GM21526 (cell line): ENCODE data around the gene CASP8AP2.
"Not testable (repeated sequence)": the region's sequence is repeated elsewhere in the genome, so short reads cannot be mapped to it uniquely, and the experiment has no call there.

Experiments used
- ATAC-seq: cut with Tn5 transposase; IDR thresholded peaks from one replicate; pipeline ENCODE4 v1.9.1; 2021; ENCODE audit warnings: moderate library complexity; ENCODE audit not compliant: unreplicated experiment, low FRiP score

The CASP8AP2 gene

DNA sequence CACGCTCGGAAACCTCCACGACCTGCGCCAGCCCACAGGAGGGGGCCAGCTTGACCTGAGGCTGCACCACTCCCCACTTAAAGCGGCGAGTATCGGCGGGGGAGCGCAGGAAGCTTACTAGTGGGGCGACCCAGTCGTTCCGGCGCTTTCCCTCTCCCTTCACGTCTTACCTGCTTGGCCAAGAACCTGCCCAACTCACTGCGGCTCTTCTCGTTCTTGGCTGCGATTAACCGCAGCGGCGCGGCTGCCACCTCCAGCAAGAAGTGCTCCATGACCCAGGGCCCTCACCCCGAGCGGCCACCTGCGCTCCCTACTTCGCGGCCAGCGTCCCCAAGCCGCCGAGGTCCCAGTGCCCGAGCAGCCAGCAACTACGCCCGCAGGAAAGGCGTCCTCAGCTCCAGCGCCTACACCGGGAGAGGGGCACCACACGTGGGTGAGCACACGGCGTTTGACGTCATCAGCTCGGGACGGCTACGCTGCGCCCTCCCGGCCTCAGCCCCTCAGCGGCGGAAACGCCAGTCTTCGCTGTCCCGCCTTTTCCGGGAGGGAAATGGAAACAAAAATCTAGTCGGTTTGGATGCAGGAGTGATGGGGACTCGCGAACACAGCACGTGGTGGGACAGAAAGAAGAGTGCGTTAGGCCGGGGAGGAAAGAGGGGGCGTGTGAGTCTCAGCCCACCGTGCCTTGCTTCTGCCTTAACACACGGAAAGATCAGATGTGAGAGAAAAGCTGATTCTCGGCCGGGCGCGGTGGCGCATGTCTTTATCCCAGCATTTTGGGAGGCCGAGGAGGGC lies 10.1 kb upstream of the CASP8AP2 start, which contains the start of gene MDN1:
TSS of gene MDN1 (minus strand) at position 459 of the 795 bp plus-strand sequence. CDS start at position 272, 187 bp downstream.
- peak; percentile 93 for ATAC-seq

- no peak for ATAC-seq
Observed at GRCh38 chr6:89826029-89826528, 3.6 kb upstream of the CASP8AP2 start.

GRCh38 chr6:89828475-89828987 lies 1.1 kb upstream of the CASP8AP2 start:
- ATAC-seq, result not testable (repeated sequence)

GRCh38 chr6:89828988-89829471 lies 650 bp upstream of the CASP8AP2 start:
- peak; percentile 32 for ATAC-seq

DNA sequence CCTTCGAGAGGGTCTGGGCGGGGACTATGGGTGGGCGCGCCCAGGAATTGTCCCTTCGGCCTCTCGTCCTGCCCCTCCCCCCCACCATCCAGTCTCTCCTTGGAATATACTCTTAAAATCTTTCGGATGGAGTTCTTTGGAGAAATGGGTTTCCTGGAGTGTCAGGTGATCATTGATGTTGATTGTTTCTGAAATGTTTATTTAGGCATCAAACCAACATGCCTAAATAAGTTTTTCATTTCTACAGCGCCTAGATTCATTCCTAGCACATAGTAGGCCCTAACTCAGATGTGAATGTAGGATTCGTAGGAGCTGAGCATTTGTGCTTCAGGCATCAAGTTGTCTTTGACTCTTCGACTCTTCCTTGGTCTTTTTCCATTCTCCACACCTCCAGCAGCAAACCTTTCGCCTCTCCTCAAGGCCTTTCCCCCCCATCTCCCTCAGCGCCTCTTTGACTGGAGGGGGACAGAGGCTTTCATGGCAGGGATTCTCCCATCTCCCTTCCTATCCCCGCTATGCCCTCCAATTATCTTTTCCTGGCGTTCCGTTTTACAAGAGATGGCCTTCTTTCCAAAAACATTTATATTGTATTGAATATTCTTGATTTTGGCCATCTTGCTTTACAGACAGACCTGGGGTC lies 610 bp downstream of the CASP8AP2 start:
- no peak for ATAC-seq

GRCh38 chr6:89834884-89835792 lies 5.5 kb downstream of the CASP8AP2 start:
- ATAC-seq, result peak; percentile 94

- no peak for ATAC-seq
Observed at GRCh38 chr6:89836639-89837222, 7.1 kb downstream of the CASP8AP2 start.

DNA sequence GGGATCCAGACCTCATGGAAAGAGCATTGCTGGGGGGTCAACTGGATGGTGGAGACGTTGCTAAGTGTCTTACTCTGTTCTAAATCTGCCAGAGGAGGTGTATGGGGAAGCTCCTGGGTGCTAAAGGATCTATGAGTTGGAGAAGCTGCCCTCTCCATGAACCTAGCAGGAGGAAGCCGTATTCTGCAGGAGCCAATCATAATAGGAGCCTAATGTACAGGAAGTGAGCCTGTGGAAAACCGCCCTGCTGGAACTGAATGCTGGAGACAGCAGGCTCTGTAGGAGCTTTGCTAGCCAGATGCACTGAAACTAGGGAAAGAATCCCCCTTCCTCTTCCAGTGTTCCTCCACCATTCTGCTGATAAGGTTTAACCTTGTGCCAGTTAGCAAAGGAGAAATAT lies 10.9 kb downstream of the CASP8AP2 start:
- ATAC-seq, result no peak

GRCh38 chr6:89842228-89842627 lies 12.5 kb downstream of the CASP8AP2 start:
- no peak for ATAC-seq

- ATAC-seq, result no peak
Observed at GRCh38 chr6:89843070-89843469, 13.4 kb downstream of the CASP8AP2 start.

GRCh38 chr6:89847513-89847912 lies 17.8 kb downstream of the CASP8AP2 start:
- ATAC-seq, result not testable (repeated sequence)

GRCh38 chr6:89853068-89853467 lies 23.4 kb downstream of the CASP8AP2 start:
- ATAC-seq, result no peak

DNA sequence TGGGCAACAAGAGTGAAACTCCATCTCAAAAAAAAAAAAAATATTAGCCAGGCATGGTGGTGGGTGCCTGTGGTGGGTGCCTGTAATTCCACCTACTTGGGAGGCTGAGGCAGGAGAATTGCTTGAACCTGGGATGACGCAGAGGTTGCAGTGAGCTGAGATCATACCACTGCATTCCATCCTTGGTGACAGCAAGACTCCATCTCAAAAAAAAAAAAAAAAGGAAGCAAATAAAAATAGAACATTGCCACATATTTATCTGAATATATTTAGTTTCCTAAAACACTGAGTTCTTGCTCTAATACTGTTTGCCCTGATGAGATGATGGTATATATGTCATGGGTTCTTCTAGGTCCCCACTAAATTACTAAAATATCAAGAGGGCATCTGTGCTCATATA lies 28.4 kb downstream of the CASP8AP2 start:
- no peak for ATAC-seq

- peak; percentile 48 for ATAC-seq
Observed at GRCh38 chr6:89859744-89860143, 30.1 kb downstream of the CASP8AP2 start.

GRCh38 chr6:89862273-89862672 lies 32.6 kb downstream of the CASP8AP2 start:
- ATAC-seq, result peak; percentile 79

DNA sequence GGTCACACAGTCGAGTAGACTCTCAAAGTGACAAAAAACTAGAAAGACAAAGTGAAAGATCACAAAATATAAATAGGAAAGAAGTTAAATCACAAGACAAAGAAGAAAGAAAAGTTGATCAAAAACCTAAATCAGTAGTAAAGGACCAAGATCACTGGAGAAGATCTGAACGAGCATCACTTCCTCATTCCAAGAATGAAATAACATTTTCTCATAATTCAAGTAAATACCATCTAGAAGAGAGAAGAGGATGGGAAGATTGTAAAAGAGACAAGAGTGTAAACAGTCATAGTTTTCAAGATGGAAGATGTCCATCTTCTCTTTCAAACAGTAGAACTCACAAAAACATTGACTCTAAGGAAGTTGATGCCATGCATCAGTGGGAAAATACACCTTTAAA lies 33.0 kb downstream of the CASP8AP2 start:
- ATAC-seq, result peak; percentile 21

DNA sequence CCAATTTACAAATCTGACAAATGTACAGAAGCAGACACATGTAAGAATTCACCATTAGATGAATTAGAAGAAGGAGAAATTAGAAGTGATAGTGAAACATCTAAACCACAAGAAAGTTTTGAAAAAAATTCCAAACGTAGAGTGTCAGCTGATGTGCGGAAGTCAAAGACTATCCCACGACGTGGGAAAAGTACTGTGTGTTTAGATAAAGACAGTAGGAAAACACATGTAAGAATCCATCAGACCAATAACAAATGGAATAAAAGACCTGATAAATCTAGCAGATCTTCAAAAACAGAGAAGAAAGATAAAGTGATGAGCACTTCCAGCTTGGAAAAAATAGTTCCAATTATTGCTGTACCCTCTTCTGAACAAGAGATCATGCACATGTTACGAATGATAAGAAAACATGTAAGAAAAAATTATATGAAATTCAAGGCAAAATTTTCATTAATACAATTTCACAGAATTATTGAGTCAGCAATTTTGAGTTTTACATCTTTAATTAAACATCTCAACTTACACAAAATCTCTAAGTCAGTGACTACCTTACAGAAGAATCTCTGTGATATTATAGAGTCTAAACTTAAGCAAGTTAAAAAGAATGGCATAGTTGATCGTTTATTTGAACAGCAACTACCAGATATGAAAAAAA lies 36.5 kb downstream of the CASP8AP2 start:
- no peak for ATAC-seq

DNA sequence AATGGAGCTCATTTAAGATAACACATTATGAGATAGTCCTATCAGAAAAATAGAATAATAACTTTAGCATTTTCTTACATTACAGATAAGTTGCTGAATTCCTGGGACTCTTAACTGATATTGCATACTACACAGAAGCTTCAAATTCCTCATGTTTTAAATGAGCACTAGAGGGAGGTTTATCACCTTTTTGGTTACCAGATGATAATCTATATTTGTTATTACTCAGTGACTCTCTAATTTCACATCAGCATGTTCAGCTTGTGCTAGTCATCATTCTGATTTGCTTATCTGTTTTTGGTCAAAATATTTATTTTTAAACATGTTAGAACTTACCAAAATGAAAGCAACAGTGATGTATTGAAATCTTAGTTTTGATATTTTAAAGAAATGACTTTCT lies 44.0 kb downstream of the CASP8AP2 start:
- ATAC-seq, result no peak

- ATAC-seq, result no peak
Observed at GRCh38 chr6:89874438-89874837, 44.8 kb downstream of the CASP8AP2 start.
